ENCODE results near the gene EPB41L1.

Gene EPB41L1

GRCh38 chr20:36202891-36203338, 48.4 kb downstream of the EPB41L1 start:
- H2AFZ ChIP-seq (ENCODE audit: low read depth, low read length): no peak overlapping the region
- peak; percentile 79 for DNase-seq
- no peaks in the 10 kb centered on the region; the same call in 1 of the 2 replicates for H4K20me1 ChIP-seq (ENCODE audit: insufficient read depth, low read length)
- H3K4me3 ChIP-seq (ENCODE audit: low read depth in 1 of 2, low read length in 2 of 2): no peak overlapping the region
- TF ChIP-seq CTCF (IDR thresholded peaks at IDR 0.05; ENCODE audit: borderline replicate concordance, extremely low read depth, low read length, poor library complexity, severe bottlenecking) (peak; percentile 100), EZH2 (IDR thresholded peaks at IDR 0.05; ENCODE audit: borderline replicate concordance, low read depth, low read length, severe bottlenecking) (no peak)
- H3K36me3 ChIP-seq (ENCODE audit: insufficient read depth, low read length): no peaks in the 10 kb centered on the region
- no peak overlapping the region for H3K27ac ChIP-seq (ENCODE audit: low read length)
- ATAC-seq (ENCODE audit: insufficient read depth, low read depth): peak; percentile 83
- no peaks in the 10 kb centered on the region for H3K9me3 ChIP-seq (ENCODE audit: insufficient read depth, low read length, severe bottlenecking)
- peak overlapping the region; percentile 29; the same call in 1 of the 2 replicates for H3K4me2 ChIP-seq (ENCODE audit: insufficient read depth, low read length)
- H3K4me1 ChIP-seq (ENCODE audit: insufficient read depth, low read length): peaks cover 2% of the 10 kb centered on the region; the same call in 1 of the 2 replicates
- H3K79me2 ChIP-seq (ENCODE audit: insufficient read depth, low read length): no peaks in the 10 kb centered on the region
- peaks cover 9% of the 10 kb centered on the region for H3K27me3 ChIP-seq (ENCODE audit: insufficient read depth, low read length, poor library complexity)
- H3K9ac ChIP-seq (ENCODE audit: low read depth, low read length): no peak overlapping the region

GRCh38 chr20:36203861-36204260, 49.3 kb downstream of the EPB41L1 start:
- Histone ChIP-seq H3K27me3 (ENCODE audit: insufficient read depth, low read length, poor library complexity) (peaks cover 13% of the 10 kb centered on the region), H3K27ac (ENCODE audit: low read length) (no peak overlapping the region), H3K9me3 (ENCODE audit: insufficient read depth, low read length, severe bottlenecking) (no peaks in the 10 kb centered on the region), H3K4me2 (ENCODE audit: insufficient read depth, low read length) (no peak overlapping the region), H3K4me1 (ENCODE audit: insufficient read depth, low read length) (peaks cover 2% of the 10 kb centered on the region; the same call in 1 of the 2 replicates), H3K9ac (ENCODE audit: low read depth, low read length) (no peak overlapping the region), H3K36me3 (ENCODE audit: insufficient read depth, low read length) (no peaks in the 10 kb centered on the region), H4K20me1 (ENCODE audit: insufficient read depth, low read length) (no peaks in the 10 kb centered on the region; the same call in 1 of the 2 replicates), H3K79me2 (ENCODE audit: insufficient read depth, low read length) (no peaks in the 10 kb centered on the region), H3K4me3 (ENCODE audit: low read depth in 1 of 2, low read length in 2 of 2) (no peak overlapping the region), H2AFZ (ENCODE audit: low read depth, low read length) (no peak overlapping the region)
- TF ChIP-seq EZH2 (IDR thresholded peaks at IDR 0.05; ENCODE audit: borderline replicate concordance, low read depth, low read length, severe bottlenecking): no peak
- TF ChIP-seq CTCF (IDR thresholded peaks at IDR 0.05; ENCODE audit: borderline replicate concordance, extremely low read depth, low read length, poor library complexity, severe bottlenecking): no peak
- DNase-seq (no peak), ATAC-seq (ENCODE audit: insufficient read depth, low read depth) (no peak)

- H3K36me3 ChIP-seq (ENCODE audit: insufficient read depth, low read length): no peaks in the 10 kb centered on the region
- no peaks in the 10 kb centered on the region for H3K79me2 ChIP-seq (ENCODE audit: insufficient read depth, low read length)
- H3K27me3 ChIP-seq (ENCODE audit: insufficient read depth, low read length, poor library complexity): peaks cover 13% of the 10 kb centered on the region
- ATAC-seq (ENCODE audit: insufficient read depth, low read depth): no peak
- no peak for DNase-seq
- TF ChIP-seq CTCF (IDR thresholded peaks at IDR 0.05; ENCODE audit: borderline replicate concordance, extremely low read depth, low read length, poor library complexity, severe bottlenecking): no peak
- TF ChIP-seq EZH2 (IDR thresholded peaks at IDR 0.05; ENCODE audit: borderline replicate concordance, low read depth, low read length, severe bottlenecking): no peak
- no peak overlapping the region for H3K9ac ChIP-seq (ENCODE audit: low read depth, low read length)
- no peaks in the 10 kb centered on the region for H3K9me3 ChIP-seq (ENCODE audit: insufficient read depth, low read length, severe bottlenecking)
- H3K4me2 ChIP-seq (ENCODE audit: insufficient read depth, low read length): no peak overlapping the region
- H3K4me3 ChIP-seq (ENCODE audit: low read depth in 1 of 2, low read length in 2 of 2): no peak overlapping the region
- peaks cover 2% of the 10 kb centered on the region; the same call in 1 of the 2 replicates for H3K4me1 ChIP-seq (ENCODE audit: insufficient read depth, low read length)
- no peak overlapping the region for H2AFZ ChIP-seq (ENCODE audit: low read depth, low read length)
- no peak overlapping the region for H3K27ac ChIP-seq (ENCODE audit: low read length)
- no peaks in the 10 kb centered on the region; the same call in 1 of the 2 replicates for H4K20me1 ChIP-seq (ENCODE audit: insufficient read depth, low read length)
Measured at GRCh38 chr20:36205026-36205425, 50.5 kb downstream of the EPB41L1 start.

All from DND-41 (cell line).